Smooth muscle cell (in vitro differentiated cells): ENCODE measurements around the gene COPZ2. TPM values are rescaled to one million over a fixed set of nuclear protein-coding genes. Genes with fewer than 3 reads are reported as not detected.

Experiments
- DNase-seq: peaks from one replicate; lab custom pipeline; 2025; ENCODE audit not compliant: unreplicated experiment; lab: John Stamatoyannopoulos, UW
- H2AFZ ChIP-seq: fragments of 200-600 bp; sonication (generic); 2 replicates; pipeline ENCODE4 v1.6.0; 2016; ENCODE audit warnings: antibody characterized with exemption, low read depth, mild to moderate bottlenecking
- H3F3A ChIP-seq: fragments of 200-600 bp; sonication (generic); 2 replicates; pipeline ENCODE4 v1.6.0; 2017; ENCODE audit warnings: antibody characterized with exemption, low read depth
- H3K27ac ChIP-seq: fragments of 200-600 bp; sonication (generic); 2 replicates; pipeline ENCODE4 v1.5.1; 2016; ENCODE audit warnings: low read depth, mild to moderate bottlenecking
- H3K27me3 ChIP-seq: fragments of 200-600 bp; sonication (generic); 2 replicates; pipeline ENCODE4 v1.6.1; 2016; ENCODE audit warnings: low read depth, mild to moderate bottlenecking
- H3K36me3 ChIP-seq: fragments of 200-600 bp; sonication (generic); 2 replicates; pipeline ENCODE4 v1.5.1; 2016; ENCODE audit warnings: low read depth
- H3K4me1 ChIP-seq: fragments of 200-600 bp; sonication (generic); 2 replicates; pipeline ENCODE4 v1.5.1; 2016; ENCODE audit warnings: low read depth
- H3K4me2 ChIP-seq: fragments of 200-600 bp; sonication (generic); 2 replicates; pipeline ENCODE4 v1.6.0; 2016; ENCODE audit warnings: mild to moderate bottlenecking
- H3K4me3 ChIP-seq: fragments of 200-600 bp; sonication (generic); 2 replicates; pipeline ENCODE4 v1.5.1; 2016; ENCODE audit warnings: mild to moderate bottlenecking
- H3K79me2 ChIP-seq: fragments of 200-600 bp; sonication (generic); 2 replicates; pipeline ENCODE4 v1.6.0; 2016; ENCODE audit warnings: low read depth, mild to moderate bottlenecking
- H3K9ac ChIP-seq: fragments of 200-600 bp; sonication (generic); 2 replicates; pipeline ENCODE4 v1.6.0; 2016; ENCODE audit warnings: low read depth
- H3K9me3 ChIP-seq: fragments of 200-600 bp; sonication (generic); replicated peaks from 2 replicates; pipeline ENCODE4 v1.5.1; 2016; ENCODE audit warnings: low read depth
- H4K20me1 ChIP-seq: fragments of 200-600 bp; sonication (generic); 2 replicates; pipeline ENCODE4 v1.6.0; 2016; ENCODE audit warnings: low read depth
- CTCF ChIP-seq: fragments of 200-600 bp; sonication (generic); IDR thresholded peaks from 2 replicates; pipeline ENCODE4 v1.5.1; 2017; ENCODE audit warnings: borderline replicate concordance, mild to moderate bottlenecking, antibody characterized with exemption; ENCODE audit not compliant: insufficient read depth, poor library complexity, severe bottlenecking
- WGBS: methylation state at CpG from one replicate; pipeline ENCODE4 v1.1.7; 2016; ENCODE audit warnings: low lambda C conversion rate; 5-methylcytosine and 5-hydroxymethylcytosine counted together
- polyA plus RNA-seq: library from polyadenylated mRNA; unstranded; fragments of >200 nt; fragmentation: Nextera tagmentation; extraction: Ambion mirVana; gene quantifications from 2 replicates; pipeline ENCODE4 v1.2.1, GENCODE V29; 2016
- total RNA-seq: library from RNA; depleted of rRNA; stranded (reverse); fragments of >200 nt; gene quantifications from 2 replicates; pipeline ENCODE4 v1.2.3, GENCODE V29; 2014

Gene COPZ2
- total and polyA plus RNA-seq, 2 experiments from 2014 or later, result 70.6 to 257 TPM

GRCh38 chr17:48031966-48032365, 5.6 kb downstream of the COPZ2 start:
- Histone ChIP-seq H3K27me3 (no peaks in the 10 kb centered on the region), H3K79me2 (peaks cover 5% of the 10 kb centered on the region), H3K4me2 (no peak overlapping the region), H3K4me3 (no peak overlapping the region), H3K4me1 (peaks cover 5% of the 10 kb centered on the region), H4K20me1 (no peaks in the 10 kb centered on the region), H2AFZ (no peak overlapping the region), H3K9ac (no peak overlapping the region), H3K27ac (no peak overlapping the region), H3K36me3 (no peaks in the 10 kb centered on the region), H3F3A (no peaks in the 10 kb centered on the region), H3K9me3 (no peaks in the 10 kb centered on the region)
- 92% methylated on average over 6 of the region's 6 CpGs for WGBS
- no peak for TF ChIP-seq CTCF
- no peak for DNase-seq

GRCh38 chr17:48030531-48030930, 7.1 kb downstream of the COPZ2 start:
- H3K79me2 ChIP-seq, result no peaks in the 10 kb centered on the region
- 88% methylated on average over 5 of the region's 5 CpGs for WGBS
- peaks cover under 1% of the 10 kb centered on the region for H3F3A ChIP-seq
- no peak overlapping the region for H3K4me2 ChIP-seq
- no peak for DNase-seq
- no peak overlapping the region for H2AFZ ChIP-seq
- H3K27me3 ChIP-seq, result no peaks in the 10 kb centered on the region
- H3K27ac ChIP-seq, result no peak overlapping the region
- H3K9ac ChIP-seq, result no peak overlapping the region
- no peaks in the 10 kb centered on the region for H3K9me3 ChIP-seq
- peaks cover 8% of the 10 kb centered on the region for H3K4me1 ChIP-seq
- H3K4me3 ChIP-seq, result no peak overlapping the region
- H4K20me1 ChIP-seq, result no peaks in the 10 kb centered on the region
- TF ChIP-seq CTCF, result no peak
- H3K36me3 ChIP-seq, result no peaks in the 10 kb centered on the region

- no peak for TF ChIP-seq CTCF
- DNase-seq, result no peak
- no peaks in the 10 kb centered on the region for H3K36me3 ChIP-seq
- no peaks in the 10 kb centered on the region for H3K27me3 ChIP-seq
- H3F3A ChIP-seq, result peaks cover 4% of the 10 kb centered on the region
- peaks cover 20% of the 10 kb centered on the region for H3K4me1 ChIP-seq
- no peaks in the 10 kb centered on the region for H4K20me1 ChIP-seq
- no peak overlapping the region for H3K27ac ChIP-seq
- H3K4me3 ChIP-seq, result no peak overlapping the region
- H3K9me3 ChIP-seq, result no peaks in the 10 kb centered on the region
- no peak overlapping the region for H3K4me2 ChIP-seq
- no peaks in the 10 kb centered on the region for H3K79me2 ChIP-seq
- H3K9ac ChIP-seq, result no peak overlapping the region
- H2AFZ ChIP-seq, result no peak overlapping the region
- 87% methylated on average over 1 of the region's 1 CpG for WGBS
Measured at GRCh38 chr17:48028736-48029135, 8.9 kb downstream of the COPZ2 start.

- Histone ChIP-seq H3K4me3 (no peak overlapping the region), H3K79me2 (no peaks in the 10 kb centered on the region), H3K9ac (peak overlapping the region; percentile 22), H3K27ac (peak overlapping the region; percentile 66), H3K36me3 (no peaks in the 10 kb centered on the region), H3K27me3 (no peaks in the 10 kb centered on the region), H3K9me3 (no peaks in the 10 kb centered on the region), H3K4me2 (peak overlapping the region; percentile 49), H3F3A (peaks cover 4% of the 10 kb centered on the region), H3K4me1 (peaks cover 29% of the 10 kb centered on the region), H4K20me1 (no peaks in the 10 kb centered on the region), H2AFZ (no peak overlapping the region)
- 93% methylated on average over 12 of the region's 12 CpGs for WGBS
- DNase-seq, result no peak
- no peak for TF ChIP-seq CTCF
Measured at GRCh38 chr17:48027322-48027981, 10.1 kb downstream of the COPZ2 start.
